BJ (cell line): ENCODE results near the gene TRIM69. TPM values are rescaled to one million over a fixed set of nuclear protein-coding genes. Genes with fewer than 3 reads are reported as not detected.
"Not testable (repeated sequence)": the region's sequence is repeated elsewhere in the genome, so short reads cannot be mapped to it uniquely, and the experiment has no call there.

Experiments
- CTCF ChIA-PET: fragments of 350-600 bp; formaldehyde crosslinking; extraction: SDS; loops from one replicate; lab custom pipeline; 2021; ENCODE audit warnings: antibody characterized with exemption, inconsistent platforms; lab: Yijun Ruan, JAX
- POLR2A ChIA-PET: fragments of 300-600 bp; sonication (Branson Sonifier 250); formaldehyde crosslinking; extraction: SDS; loops from one replicate; lab custom pipeline; 2021; ENCODE audit warnings: antibody characterized with exemption; lab: Charles Lee
- DNase-seq: peaks from one replicate; pipeline ENCODE4 v3.0.0-alpha.2; 2011; ENCODE audit warnings: low read depth
- H3K27me3 ChIP-seq: 2 replicates; pipeline ENCODE4 v1.6.0; 2011; ENCODE audit warnings: low read length; ENCODE audit not compliant: control insufficient read depth, insufficient read depth
- H3K36me3 ChIP-seq: 2 replicates; pipeline ENCODE4 v1.5.1; 2011; ENCODE audit warnings: low read length; ENCODE audit not compliant: control insufficient read depth, insufficient read depth
- H3K4me3 ChIP-seq: 2 replicates; pipeline ENCODE4 v1.5.1; 2011; ENCODE audit warnings: low read depth, mild to moderate bottlenecking, control low read depth, low read length
- polyA plus RNA-seq: library from polyadenylated mRNA; depleted of rRNA; stranded (reverse); fragments of >200 nt; gene quantifications from 2 replicates; pipeline ENCODE4 v1.2.3, GENCODE V29; 2011
- TF ChIP-seq, protein P1 (sequence below): IDR thresholded peaks from 2 replicates; pipeline ENCODE4 v1.5.1; 2011; ENCODE audit warnings: low read depth, mild to moderate bottlenecking, control low read depth, inconsistent platforms, low read length, moderate library complexity; ENCODE audit not compliant: insufficient read depth

Gene TRIM69
- polyA plus RNA-seq, 1 experiment: 10.8 TPM

DNA sequence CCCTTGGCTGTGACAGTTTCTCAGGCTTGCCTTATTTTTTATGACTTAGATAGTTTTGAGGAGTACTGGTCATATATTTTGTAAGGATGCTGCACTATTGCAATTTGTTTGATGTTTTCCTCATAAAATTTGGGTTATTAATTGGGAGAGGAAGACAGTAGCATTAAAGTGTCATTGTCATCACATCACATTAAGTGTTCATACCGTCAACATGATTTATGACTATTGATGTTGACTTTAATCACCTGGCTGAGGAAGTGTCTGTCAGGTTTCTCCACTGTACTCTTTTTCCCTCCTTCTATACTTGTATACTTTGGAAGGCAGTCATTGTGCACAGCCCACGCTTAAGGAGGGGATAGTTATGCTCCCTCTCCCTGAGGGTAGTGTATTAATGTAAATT, 26.9 kb downstream of the TRIM69 start:
- H3K36me3 ChIP-seq: no peaks in the 10 kb centered on the region
- CTCF ChIA-PET: no interaction called here
- no peak overlapping the region for H3K4me3 ChIP-seq
- TF ChIP-seq, protein P1, sequence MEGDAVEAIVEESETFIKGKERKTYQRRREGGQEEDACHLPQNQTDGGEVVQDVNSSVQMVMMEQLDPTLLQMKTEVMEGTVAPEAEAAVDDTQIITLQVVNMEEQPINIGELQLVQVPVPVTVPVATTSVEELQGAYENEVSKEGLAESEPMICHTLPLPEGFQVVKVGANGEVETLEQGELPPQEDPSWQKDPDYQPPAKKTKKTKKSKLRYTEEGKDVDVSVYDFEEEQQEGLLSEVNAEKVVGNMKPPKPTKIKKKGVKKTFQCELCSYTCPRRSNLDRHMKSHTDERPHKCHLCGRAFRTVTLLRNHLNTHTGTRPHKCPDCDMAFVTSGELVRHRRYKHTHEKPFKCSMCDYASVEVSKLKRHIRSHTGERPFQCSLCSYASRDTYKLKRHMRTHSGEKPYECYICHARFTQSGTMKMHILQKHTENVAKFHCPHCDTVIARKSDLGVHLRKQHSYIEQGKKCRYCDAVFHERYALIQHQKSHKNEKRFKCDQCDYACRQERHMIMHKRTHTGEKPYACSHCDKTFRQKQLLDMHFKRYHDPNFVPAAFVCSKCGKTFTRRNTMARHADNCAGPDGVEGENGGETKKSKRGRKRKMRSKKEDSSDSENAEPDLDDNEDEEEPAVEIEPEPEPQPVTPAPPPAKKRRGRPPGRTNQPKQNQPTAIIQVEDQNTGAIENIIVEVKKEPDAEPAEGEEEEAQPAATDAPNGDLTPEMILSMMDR: no peak
- no peaks in the 10 kb centered on the region; the same call in 1 of the 2 replicates for H3K27me3 ChIP-seq
- no peak for DNase-seq
- POLR2A ChIA-PET: no interaction called here

DNA sequence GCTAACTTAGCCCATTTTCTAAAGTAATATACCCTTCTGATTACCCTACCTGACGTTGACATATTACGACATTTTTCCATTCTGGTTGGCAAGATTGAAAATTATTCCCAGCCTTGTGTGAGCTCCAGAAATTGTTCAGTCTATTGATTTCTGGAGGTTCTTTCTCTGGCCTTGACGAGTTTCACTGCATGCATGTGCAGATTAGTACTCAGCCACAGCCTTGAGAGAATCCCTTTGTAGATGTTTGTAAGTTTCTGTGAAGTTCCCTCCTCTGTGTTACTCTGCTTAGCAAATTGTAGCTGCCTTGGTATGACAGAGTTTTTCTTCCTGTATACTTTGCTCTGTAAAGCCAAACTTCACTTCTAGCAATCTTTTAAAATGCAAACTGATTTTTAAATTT, 27.5 kb downstream of the TRIM69 start:
- ChIA-PET POLR2A (no interaction called here), CTCF (no interaction called here)
- Histone ChIP-seq H3K27me3 (no peaks in the 10 kb centered on the region), H3K36me3 (no peaks in the 10 kb centered on the region), H3K4me3 (no peak overlapping the region)
- TF ChIP-seq, protein P1: no peak
- no peak for DNase-seq

DNA sequence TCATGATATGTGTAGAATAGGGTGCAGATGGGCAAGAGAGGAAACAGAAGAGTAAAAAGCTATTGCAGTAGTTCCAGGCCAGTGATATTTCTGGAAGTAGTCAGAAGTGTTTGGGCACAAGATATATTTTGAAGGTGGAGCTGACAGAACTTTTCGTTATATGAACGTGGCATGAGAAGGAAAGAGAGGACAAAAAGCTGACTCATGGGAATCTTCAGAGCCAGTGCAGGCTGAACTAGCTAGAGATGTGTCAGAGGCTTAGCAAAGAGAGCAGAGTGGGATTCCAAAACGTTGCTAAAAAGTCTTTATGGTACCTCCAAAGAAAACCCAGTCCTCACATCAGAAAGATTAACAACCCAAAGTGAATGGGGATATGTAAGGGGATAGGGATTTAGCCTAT, 28.7 kb downstream of the TRIM69 start:
- ChIA-PET CTCF (interaction anchor here (1.8 kb wide), 1 partner anchor 14 kb away, joined by 3 read pairs; no protein-coding TSS in a partner anchor), POLR2A (no interaction called here)
- Histone ChIP-seq H3K4me3 (no peak overlapping the region), H3K36me3 (no peaks in the 10 kb centered on the region), H3K27me3 (no peaks in the 10 kb centered on the region)
- DNase-seq: no peak
- TF ChIP-seq, protein P1: no peak

DNA sequence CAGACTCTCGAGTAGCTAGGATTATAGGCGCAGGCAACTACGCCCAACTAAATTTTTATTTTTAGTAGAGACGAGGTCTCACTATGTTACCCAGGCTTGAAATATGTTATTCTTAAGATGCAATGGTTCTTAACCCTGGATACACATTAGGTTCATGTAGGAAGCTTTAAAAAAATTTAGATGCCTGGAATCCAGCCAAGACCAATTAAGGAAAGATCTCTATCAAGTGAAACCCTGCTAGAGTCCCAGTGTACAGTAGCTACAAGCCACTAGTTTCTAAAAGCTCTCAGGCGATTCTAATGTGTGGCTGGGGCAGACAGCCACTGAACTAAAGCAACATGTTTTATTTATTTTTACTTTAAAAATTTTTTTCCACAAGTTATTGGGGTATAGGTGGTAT, 33.2 kb downstream of the TRIM69 start:
- H3K27me3 ChIP-seq: no peaks in the 10 kb centered on the region
- no peak overlapping the region for H3K4me3 ChIP-seq
- ChIA-PET POLR2A (no interaction called here), CTCF (interaction anchor here (1.1 kb wide), 1 partner anchor 11 kb away, joined by 3 read pairs; no protein-coding TSS in a partner anchor)
- DNase-seq: no peak
- TF ChIP-seq, protein P1: no peak
- H3K36me3 ChIP-seq: no peaks in the 10 kb centered on the region

DNA sequence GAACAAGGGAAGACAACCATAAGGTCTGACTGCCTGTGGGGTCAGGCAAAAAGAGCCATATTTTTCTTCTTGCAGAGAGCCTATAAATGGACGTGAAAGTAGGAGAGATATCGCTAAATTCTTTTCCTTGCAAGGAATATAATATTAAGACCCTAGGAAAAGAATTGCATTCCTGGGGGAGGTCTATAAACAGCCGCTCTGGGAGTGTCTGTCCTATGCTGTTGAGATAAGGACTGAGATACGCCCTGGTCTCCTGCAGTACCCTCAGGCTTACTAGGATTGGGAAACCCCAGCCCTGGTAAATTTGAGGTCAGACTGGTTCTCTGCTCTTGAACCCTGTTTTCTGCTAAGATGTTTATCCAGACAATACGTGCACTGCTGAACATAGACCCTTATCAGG, 34.4 kb downstream of the TRIM69 start:
- DNase-seq, H3K36me3 ChIP-seq, CTCF ChIA-PET, H3K4me3 ChIP-seq, POLR2A ChIA-PET, H3K27me3 ChIP-seq: not testable (repeated sequence)

DNA sequence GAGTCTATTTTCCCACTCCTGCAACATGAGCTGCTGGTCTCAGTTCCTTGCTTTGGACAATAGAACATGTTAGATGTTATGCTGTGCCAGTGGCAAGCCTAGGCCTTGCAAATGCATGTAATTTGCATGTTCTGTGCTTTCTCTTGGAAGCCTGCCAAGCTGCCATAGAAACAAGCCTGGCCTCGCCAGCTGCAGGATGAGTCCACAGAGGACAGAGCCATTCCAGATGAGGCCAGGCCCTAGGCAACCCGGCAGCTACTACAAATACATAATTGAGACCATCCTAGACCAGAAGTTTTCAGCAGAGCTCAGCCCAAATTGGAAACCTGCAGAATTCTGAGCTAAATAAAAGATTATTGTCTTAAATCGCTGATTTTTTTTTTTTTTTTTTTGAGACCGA, 39.6 kb downstream of the TRIM69 start:
- POLR2A ChIA-PET: no interaction called here
- TF ChIP-seq, protein P1: no peak
- H3K27me3 ChIP-seq: no peaks in the 10 kb centered on the region
- H3K36me3 ChIP-seq: no peaks in the 10 kb centered on the region
- no peak for DNase-seq
- CTCF ChIA-PET: no interaction called here
- no peak overlapping the region for H3K4me3 ChIP-seq
